Measurements from ENCODE around the gene XKR7.

DNA sequence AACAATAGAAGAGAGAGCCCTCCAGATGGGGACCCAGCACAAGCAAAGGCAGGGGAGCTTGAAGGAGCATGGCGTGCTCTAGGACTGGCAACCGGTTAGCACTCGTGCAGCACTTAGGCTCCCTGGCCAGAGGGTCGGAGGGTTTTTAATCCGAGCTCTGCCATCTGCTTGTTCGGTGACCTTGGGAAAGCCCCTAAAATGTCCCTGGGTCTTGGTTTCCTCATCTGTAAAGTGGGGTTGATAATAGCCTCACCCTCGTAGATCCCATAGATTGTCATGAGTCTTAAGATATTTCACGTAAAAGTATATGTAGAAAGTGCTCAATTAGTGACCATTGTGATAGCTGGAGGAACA is 67.5 kb downstream of the XKR7 start:
- TF ChIP-seq POLR2A (IDR thresholded peaks at IDR 0.05), result no peak
- TF ChIP-seq POLR2AphosphoS5 (IDR thresholded peaks at IDR 0.05), result no peak
- TF ChIP-seq, protein P1, sequence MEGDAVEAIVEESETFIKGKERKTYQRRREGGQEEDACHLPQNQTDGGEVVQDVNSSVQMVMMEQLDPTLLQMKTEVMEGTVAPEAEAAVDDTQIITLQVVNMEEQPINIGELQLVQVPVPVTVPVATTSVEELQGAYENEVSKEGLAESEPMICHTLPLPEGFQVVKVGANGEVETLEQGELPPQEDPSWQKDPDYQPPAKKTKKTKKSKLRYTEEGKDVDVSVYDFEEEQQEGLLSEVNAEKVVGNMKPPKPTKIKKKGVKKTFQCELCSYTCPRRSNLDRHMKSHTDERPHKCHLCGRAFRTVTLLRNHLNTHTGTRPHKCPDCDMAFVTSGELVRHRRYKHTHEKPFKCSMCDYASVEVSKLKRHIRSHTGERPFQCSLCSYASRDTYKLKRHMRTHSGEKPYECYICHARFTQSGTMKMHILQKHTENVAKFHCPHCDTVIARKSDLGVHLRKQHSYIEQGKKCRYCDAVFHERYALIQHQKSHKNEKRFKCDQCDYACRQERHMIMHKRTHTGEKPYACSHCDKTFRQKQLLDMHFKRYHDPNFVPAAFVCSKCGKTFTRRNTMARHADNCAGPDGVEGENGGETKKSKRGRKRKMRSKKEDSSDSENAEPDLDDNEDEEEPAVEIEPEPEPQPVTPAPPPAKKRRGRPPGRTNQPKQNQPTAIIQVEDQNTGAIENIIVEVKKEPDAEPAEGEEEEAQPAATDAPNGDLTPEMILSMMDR (IDR thresholded peaks at IDR 0.05), result no peak

Data from transverse colon (tissue), 4 donors.